ENCODE results near the gene ANKRD13B. TPM values are rescaled to one million over a fixed set of nuclear protein-coding genes. Genes with fewer than 3 reads are reported as not detected.

The ANKRD13B gene
- total and polyA plus RNA-seq, 2 of the 13 experiments (the other 11 are each of a cell fraction or from before 2014, with no cell fraction given) = 1.7 to 1.8 TPM

DNA sequence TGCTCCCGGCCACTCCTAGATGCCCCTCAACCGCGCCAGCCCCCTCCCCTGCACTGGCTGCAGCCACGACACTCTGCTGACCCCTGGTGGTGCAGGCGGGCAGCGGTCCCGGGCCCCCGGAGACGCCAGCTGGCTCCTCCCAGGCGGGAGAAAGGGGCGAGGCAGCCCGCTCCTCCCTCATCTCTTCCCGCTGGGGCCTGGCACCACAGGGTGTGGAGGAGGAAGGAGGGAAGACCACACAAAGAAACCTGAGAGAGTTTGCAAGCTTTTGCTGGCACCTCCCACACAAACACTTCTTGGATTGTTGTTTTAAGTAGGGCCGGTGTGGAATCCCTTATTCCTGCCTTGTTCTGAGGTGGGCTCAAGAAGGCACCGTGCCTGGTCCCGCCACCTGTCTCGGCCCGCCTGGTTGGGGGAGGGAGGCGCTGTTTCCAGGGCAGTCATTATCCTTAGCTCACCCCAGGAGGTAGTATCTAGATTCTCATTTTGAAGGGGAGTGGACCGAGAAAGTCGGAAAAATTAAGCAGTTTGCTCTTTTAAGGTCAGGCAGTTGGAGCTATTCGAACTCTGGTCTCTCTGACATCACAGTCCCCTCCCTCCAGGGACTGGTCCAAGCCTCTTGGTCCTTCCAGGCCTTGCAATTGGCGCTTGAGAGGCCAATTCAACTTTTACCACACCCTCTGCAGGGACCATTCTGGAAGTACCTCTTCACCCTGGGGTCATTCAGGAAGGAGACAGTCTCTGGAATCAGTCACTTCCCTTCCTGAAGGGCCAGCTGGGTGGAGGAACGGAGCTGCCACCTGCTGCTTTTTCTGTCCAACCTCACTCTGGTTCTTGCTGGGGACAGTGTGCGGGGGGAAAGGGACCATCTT lies 959 bp upstream of the ANKRD13B start (continued):
- TF ChIP-seq YEATS2 (CRISPR knock-in tag; IDR thresholded peaks at IDR 0.05; ENCODE audit: borderline replicate concordance) (peak; percentile 43), ZNF143 (CRISPR knock-in tag; IDR thresholded peaks at IDR 0.05) (peak; percentile 24), ZNF567 (CRISPR knock-in tag; IDR thresholded peaks at IDR 0.05; ENCODE audit: borderline replicate concordance) (0 out of 2 replicates have a peak, but pooled peaks have one; percentile 26), FOXA3 (CRISPR knock-in tag; IDR thresholded peaks at IDR 0.05) (0 out of 2 replicates have a peak, but pooled peaks have one; percentile 31), POLR2G (IDR thresholded peaks at IDR 0.05; ENCODE audit: low read depth, low read length) (no peak; the same call in 1 of the 2 replicates), KDM5B (CRISPR knock-in tag; IDR thresholded peaks at IDR 0.05; ENCODE audit: borderline replicate concordance) (no peak; the same call in 1 of the 2 replicates), HCFC1 (IDR thresholded peaks at IDR 0.05; ENCODE audit: low read depth, low read length) (no peak), ZNF225 (CRISPR knock-in tag; IDR thresholded peaks at IDR 0.05) (no peak), AGO2 (optimal IDR thresholded peaks at IDR 0.05; ENCODE audit: low read depth, low read length) (no peak), GTF3A (CRISPR knock-in tag; conservative IDR thresholded peaks at IDR 0.05) (peak; percentile 81; the same call in 1 of the 2 replicates), ZNF430 (CRISPR knock-in tag; IDR thresholded peaks at IDR 0.05) (no peak), SALL1 (CRISPR knock-in tag; IDR thresholded peaks at IDR 0.05) (peak; percentile 13; the same call in 1 of the 2 replicates), BORCS8-MEF2B (CRISPR knock-in tag; IDR thresholded peaks at IDR 0.05) (no peak; the same call in 1 of the 2 replicates), ZNF264 (CRISPR knock-in tag; IDR thresholded peaks at IDR 0.05) (no peak), ZNF572 (CRISPR knock-in tag; IDR thresholded peaks at IDR 0.05) (peak; percentile 82; the same call in 1 of the 2 replicates), HNRNPL (IDR thresholded peaks at IDR 0.05; ENCODE audit: low read depth, low read length) (peak; percentile 32; the same call in 1 of the 2 replicates), ZFP37 (CRISPR knock-in tag; IDR thresholded peaks at IDR 0.05; ENCODE audit: borderline replicate concordance) (no peak), KDM4B (CRISPR knock-in tag; IDR thresholded peaks at IDR 0.05) (peak; percentile 37; the same call in 1 of the 2 replicates), PPARG (CRISPR knock-in tag; conservative IDR thresholded peaks at IDR 0.05) (no peak), HNF4G (IDR thresholded peaks at IDR 0.05; ENCODE audit: borderline replicate concordance, low read depth, low read length) (no peak), HNF4G (CRISPR knock-in tag; IDR thresholded peaks at IDR 0.05; ENCODE audit: borderline replicate concordance, low read depth) (0 out of 2 replicates have a peak, but pooled peaks have one; percentile 6), ZNF260 (CRISPR knock-in tag; IDR thresholded peaks at IDR 0.05; ENCODE audit: borderline replicate concordance, low read depth) (no peak), ATRX (CRISPR knock-in tag; IDR thresholded peaks at IDR 0.05; ENCODE audit: borderline replicate concordance) (no peak), ZNF501 (CRISPR knock-in tag; IDR thresholded peaks at IDR 0.05) (peak; percentile 94), GABPA (IDR thresholded peaks at IDR 0.05; ENCODE audit: low read depth, low read length) (no peak), GABPA (CRISPR knock-in tag; IDR thresholded peaks at IDR 0.05; ENCODE audit: low read depth) (no peak; the same call in 1 of the 2 replicates), POLR2AphosphoS5 (IDR thresholded peaks at IDR 0.05; ENCODE audit: low read depth, low read length) (no peak)
- TF ChIP-seq, protein P1, sequence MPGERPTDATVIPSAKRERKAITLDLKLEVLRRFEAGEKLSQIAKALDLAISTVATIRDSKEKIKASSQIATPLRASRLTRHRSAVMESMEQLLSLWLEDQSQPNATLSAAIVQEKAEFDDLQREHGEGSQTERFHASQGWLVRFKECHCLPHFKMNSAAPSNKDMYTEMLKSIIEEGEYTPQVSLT (CRISPR knock-in tag; IDR thresholded peaks at IDR 0.05; ENCODE audit: borderline replicate concordance, low read depth) = no peak
- TF ChIP-seq, protein P2, sequence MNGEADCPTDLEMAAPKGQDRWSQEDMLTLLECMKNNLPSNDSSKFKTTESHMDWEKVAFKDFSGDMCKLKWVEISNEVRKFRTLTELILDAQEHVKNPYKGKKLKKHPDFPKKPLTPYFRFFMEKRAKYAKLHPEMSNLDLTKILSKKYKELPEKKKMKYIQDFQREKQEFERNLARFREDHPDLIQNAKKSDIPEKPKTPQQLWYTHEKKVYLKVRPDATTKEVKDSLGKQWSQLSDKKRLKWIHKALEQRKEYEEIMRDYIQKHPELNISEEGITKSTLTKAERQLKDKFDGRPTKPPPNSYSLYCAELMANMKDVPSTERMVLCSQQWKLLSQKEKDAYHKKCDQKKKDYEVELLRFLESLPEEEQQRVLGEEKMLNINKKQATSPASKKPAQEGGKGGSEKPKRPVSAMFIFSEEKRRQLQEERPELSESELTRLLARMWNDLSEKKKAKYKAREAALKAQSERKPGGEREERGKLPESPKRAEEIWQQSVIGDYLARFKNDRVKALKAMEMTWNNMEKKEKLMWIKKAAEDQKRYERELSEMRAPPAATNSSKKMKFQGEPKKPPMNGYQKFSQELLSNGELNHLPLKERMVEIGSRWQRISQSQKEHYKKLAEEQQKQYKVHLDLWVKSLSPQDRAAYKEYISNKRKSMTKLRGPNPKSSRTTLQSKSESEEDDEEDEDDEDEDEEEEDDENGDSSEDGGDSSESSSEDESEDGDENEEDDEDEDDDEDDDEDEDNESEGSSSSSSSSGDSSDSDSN (CRISPR knock-in tag; IDR thresholded peaks at IDR 0.05) = peak; percentile 74; the same call in 1 of the 2 replicates

Measured in HepG2 (cell line).